HG03159 (cell line): Measurements from ENCODE around the gene UNC45A.

Experiments
- ATAC-seq: cut with Tn5 transposase; IDR thresholded peaks from one replicate; pipeline ENCODE4 v1.9.1; 2021; ENCODE audit warnings: mild to moderate bottlenecking, moderate library complexity; ENCODE audit not compliant: unreplicated experiment

Gene UNC45A

GRCh38 chr15:90959028-90959595 is 24.0 kb downstream of the UNC45A start:
- no peak for ATAC-seq

DNA sequence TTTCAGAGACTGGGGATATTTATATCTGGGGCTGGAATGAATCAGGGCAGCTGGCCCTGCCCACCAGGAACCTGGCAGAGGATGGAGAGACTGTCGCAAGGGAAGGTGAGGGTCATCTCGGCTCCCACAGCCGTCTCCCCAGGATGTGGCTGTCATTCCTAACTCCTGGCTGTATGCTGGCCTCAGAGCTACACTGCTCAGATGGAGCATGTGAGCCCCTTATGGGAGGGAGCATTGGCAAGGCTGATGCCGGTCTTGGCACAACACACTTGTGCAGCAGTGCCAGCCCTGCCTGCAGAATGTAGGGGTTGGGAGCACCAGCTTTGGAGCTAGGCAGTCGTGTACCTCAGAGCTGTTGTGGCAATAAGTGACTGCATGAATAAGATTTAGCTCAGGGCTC is 24.8 kb downstream of the UNC45A start:
- no peak for ATAC-seq

DNA sequence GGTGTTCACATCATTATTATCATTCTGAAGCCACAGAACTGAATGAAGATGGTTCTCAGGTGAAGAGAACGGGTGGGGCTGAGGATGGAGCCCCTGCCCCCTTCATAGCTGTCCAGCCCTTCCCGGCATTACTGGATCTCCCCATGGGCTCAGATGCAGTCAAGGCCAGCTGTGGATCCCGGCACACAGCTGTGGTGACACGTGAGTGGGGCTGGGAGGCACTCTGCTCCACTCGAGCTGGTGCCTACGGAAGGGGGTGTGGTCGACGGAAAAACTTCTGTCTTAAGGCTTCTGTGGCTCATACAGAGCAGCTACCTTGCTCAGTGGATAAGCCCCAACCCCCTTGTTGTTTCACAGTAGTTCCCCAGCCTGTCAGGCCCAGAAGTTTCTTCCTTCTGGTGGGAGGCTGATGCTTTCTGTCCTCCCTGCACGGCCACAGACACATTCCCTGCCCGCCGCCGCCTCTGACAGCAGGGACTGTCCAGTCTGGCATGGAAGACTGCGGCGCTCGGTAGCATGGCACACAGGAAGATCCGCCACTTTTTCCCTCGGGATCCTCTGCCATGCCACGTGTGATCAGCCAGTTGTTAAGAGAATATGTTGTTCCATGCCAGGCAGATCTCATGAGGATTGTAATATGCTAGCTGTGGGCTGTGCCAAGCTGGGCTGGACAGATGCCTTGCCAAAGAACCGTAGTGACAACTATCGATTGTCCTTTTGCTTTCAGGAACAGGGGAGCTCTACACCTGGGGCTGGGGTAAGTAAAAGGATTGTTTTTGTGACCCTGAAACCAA is 25.4 kb downstream of the UNC45A start:
- ATAC-seq: no peak

GRCh38 chr15:90962021-90962420 is 26.9 kb downstream of the UNC45A start:
- ATAC-seq: no peak

GRCh38 chr15:90966262-90966661 is 31.2 kb downstream of the UNC45A start:
- no peak for ATAC-seq

DNA sequence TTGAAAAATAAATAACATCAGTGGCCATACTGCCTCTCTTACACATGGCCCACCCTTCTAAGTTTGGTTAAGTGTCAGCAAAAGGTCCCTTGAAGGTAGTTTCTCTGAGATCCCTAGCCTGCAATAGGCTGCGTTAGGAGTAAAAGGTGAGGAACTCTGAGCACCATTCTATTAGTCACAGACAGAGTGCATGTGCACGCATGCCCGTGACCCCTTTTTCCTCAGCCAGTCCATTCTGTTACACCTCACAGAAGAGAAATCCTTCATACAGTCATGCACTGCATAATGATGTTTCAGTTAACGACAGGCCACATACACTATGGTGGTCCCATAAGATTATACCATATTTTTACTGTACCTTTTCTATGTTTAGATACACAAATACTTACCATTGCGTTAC is 32.1 kb downstream of the UNC45A start:
- ATAC-seq: no peak

- ATAC-seq: no peak
Measured at GRCh38 chr15:90968434-90968833, 33.3 kb downstream of the UNC45A start.

- ATAC-seq: no peak
Measured at GRCh38 chr15:90970274-90970673, 35.2 kb downstream of the UNC45A start.

DNA sequence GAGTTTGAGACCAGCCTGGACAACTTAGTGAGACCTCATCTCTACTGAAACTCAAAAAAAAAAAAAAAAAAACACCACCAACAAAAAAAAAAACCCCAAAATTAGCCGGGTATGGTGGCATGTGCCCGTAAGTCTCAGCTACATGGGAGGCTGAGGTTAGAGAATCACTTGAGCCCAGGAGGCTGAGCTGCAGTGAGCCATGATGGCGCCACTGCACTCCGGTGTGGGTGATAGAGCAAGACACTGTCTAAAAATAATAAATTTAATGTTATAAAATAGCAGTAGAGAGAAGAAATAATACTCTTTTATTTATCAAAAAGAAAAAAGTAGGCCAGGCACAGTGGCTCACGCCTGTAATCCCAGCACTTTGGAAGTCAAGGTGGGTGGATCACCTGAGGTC is 37.0 kb downstream of the UNC45A start:
- ATAC-seq: no peak

DNA sequence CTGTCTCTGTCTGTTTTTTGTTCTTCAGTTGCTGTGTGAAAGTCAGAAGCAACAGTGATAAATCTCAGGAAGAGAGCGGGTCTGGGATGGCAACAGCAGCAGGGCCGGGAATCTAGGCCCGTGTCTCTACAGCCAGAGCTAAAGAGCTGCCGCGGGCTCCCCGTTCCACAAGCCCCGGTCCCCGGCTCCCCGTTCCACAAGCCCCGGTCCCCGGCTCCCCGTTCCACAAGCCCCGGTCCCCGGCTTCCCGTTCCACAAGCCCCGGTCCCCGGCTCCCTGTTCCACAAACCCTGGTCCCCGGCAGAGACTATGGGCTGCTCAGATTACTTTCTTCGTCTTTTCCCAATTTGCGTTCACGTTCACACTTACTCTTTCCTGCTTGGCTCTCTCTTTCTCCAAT is 39.1 kb downstream of the UNC45A start:
- no peak for ATAC-seq

DNA sequence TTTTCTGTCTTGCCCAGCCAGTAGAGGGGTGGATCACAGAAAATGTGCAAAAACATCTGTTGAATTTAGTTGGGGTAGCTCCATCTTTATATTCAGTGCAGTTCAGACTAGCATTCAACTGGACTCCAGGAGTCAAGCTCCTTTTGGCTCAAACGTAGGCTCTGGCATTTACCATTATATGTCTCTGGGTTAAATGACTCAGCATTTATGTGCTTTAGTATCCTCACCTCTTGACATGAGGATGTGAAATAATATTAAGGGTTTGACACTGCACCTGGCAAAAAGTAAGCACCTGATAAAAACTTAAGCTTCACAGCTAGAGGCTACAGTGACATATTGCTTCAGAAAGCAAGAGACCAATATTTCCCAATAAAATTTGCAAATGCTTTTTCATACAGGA is 44.5 kb downstream of the UNC45A start:
- ATAC-seq: no peak

DNA sequence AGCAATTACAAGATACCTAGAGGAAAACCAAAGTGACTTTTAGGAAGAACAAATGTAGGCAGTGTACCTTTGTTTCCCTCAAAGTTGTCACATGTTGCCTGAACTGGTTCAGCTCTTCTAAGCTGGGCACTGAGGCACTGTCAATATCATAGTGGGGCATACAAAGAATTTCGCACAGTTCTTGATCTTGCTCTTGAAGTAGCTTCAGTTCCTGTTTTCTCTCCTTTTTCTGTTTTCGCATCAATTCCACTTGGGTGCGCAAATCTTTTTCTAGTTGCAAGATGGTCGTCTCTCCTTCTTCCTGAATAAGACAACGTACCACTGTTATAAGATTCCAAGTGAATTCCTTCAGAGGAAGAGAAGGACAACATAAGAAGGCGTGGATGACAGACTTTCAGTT is 46.6 kb downstream of the UNC45A start:
- peak; percentile 76 for ATAC-seq

DNA sequence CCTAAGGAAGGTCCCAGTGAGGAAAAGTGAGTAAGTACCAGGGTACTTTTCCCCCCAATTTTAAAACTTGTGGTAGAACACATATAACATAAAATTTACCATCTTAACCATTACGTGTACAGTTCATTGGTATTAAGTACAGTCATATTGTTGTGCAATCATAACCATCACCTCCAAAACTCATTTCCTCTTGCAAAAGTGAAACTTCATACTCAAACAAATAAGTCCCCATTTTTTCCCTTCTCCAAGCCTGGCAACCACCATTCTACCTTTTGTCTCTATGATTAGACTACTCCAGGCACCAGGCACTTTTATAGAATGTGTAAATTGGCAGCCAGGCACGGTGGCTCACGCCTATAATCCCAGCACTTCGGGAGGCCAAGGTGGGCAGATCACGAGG is 47.0 kb downstream of the UNC45A start:
- peak; percentile 46 for ATAC-seq

GRCh38 chr15:90986790-90987507 is 51.9 kb downstream of the UNC45A start:
- peak; percentile 44 for ATAC-seq

- ATAC-seq: no peak
Measured at GRCh38 chr15:90987561-90988141, 52.6 kb downstream of the UNC45A start.

DNA sequence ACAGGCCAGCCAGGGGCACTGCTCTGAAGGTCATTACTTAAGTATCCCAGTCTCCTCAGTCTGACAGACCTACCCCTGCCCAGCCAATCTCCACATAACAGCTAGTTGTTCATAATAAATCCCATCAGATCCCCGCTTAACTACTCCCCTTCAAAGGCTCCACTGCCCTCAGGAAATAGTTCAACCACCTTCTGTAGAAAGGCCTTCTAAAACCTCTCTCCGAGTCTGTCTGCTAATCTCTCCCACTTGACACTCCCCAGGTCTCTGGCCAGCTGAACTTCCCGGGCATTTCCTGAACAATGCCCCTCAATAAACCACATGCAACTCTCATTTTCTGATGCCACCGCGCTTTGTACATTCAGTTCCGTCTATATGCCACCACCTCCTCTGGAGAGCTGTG is 53.2 kb downstream of the UNC45A start:
- ATAC-seq: no peak

GRCh38 chr15:90989040-90989768 is 54.1 kb downstream of the UNC45A start:
- ATAC-seq: no peak

- no peak for ATAC-seq
Measured at GRCh38 chr15:90990446-90990845, 55.4 kb downstream of the UNC45A start.

DNA sequence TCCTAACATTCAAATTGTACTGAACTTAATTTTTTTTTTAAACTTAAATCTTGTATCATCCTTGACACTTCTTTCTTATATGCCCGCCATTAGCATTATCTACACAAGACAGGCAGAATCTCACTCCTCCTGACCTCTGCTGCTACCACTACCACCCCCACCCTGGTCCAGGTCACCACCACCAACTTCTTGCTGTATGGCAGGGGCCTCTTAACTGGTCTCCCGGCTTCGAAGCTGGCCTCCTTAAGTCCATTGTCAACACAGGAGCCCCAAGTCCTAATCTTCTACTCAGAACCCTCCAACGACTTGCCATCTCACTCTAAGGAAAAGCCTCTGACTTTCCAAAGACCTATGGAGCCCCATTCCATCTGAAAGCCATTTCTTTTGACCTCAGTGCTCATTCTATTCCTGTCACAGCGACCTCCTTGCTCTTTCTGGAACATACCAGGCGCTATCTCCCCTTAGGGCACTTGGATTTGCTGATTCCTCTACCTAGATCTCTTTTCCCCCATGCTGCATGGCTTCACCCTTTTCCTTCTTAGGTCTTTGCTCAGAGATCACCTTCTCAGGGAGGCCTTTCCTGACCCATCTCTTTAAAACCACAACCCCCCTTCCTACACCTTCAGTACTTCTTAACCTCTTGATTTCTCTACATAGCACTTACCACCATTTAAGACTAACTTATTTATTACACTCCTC is 56.7 kb downstream of the UNC45A start:
- no peak for ATAC-seq

DNA sequence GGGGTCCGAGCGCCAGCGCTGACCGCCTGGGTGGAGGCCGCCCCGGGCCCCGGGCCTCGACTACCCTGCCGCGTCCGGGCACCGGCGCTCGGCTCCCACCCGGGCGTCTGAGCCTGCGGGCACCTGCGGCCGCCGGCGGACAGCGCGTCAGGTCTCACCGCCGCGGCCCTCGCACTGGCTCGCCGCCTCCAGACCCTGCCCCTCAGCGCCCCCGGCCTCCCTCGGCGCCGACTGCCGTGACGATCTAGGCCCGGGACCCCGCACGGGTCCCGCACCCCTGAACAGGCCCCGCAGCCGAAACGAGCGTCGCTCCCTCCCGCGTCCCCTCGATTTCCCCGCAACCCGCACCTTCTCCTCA is 59.0 kb downstream of the UNC45A start:
- ATAC-seq: peak; percentile 7
